NCI-H2107 treated with DMSO at 0.1 percent for 48 hours (cell line): ENCODE results near the gene PDCD2L.
A peak's percentile ranks its signal among the peaks of the same experiment; 100 is the strongest.
"Not testable (repeated sequence)": the region's sequence is repeated elsewhere in the genome, so short reads cannot be mapped to it uniquely, and the experiment has no call there.

Source experiments
- DNase-seq: peaks from one replicate; lab custom pipeline; 2025; ENCODE audit not compliant: unreplicated experiment; lab: John Stamatoyannopoulos, UW

The PDCD2L gene

DNA sequence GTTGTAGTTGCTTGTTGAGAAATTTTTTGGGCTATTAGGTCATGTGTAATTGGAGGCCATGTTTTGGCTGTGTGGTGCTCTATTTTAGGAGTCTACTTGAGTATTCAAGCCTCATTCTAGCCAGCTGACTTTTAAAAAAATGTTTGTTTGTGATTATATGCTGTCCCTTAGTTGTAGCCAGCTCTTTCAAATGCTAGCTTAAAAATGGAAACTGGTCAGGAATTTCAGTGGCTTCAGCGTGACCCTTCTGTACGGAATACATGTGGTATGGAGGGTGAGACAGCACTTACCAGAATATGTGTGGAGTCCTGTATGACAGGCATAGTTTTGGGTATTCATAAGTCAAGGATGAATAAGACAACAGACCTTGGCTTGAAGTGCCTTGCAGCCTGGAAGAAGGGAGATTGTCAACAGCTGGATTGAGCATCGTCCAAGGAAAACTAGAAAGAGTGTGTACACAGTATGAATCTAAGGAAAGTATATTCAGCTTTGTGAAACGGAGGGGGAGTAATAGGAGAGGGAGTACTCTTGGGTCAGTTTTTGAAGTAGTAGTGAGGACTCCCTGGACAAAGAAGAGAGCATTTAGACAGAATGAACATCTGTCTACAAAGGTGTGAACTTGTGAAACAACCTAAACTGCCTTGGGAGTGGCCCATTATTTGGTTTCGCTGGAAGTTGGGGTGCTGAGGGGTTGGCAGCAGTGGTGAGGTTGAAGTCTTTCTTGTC is 57.3 kb downstream of the PDCD2L start:
- no peak for DNase-seq

DNA sequence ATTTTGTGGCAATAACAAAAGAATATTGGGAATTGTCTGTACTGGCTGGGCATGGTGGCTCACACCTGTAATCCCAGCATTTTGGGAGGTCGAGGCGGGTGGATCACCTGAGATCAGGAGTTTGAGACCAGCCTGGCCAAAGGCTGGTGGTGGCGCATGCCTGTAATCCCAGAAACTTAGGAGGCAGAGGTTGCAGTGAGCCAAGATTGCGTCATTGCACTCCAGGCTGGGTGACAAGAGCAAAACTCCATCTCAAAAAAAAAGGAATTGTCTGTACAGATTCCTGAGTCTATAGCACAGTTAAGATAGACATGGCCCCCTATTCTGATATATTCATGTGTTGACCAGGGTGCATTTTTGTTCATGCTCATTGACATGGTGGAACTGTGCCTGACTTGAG is 60.6 kb downstream of the PDCD2L start:
- DNase-seq, result not testable (repeated sequence)

DNA sequence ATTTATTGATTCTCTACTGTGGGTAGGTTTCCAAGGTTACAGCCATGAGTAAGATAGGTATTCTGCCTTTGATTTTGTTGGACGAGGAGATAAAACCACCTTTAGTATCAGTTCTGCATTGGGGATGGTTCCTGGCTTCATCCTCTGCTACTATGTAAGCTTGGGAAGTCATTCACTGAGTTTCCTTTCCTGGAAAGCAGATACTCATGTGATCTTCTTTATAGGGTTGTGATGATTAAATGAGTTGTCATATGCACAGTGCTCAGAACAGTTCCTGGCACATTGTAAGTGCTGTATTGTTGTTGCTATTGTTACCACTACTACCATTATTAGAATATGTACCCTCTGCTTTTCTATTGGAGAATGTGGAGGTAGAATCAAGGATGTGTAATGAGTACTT is 64.2 kb downstream of the PDCD2L start:
- DNase-seq, result no peak

DNA sequence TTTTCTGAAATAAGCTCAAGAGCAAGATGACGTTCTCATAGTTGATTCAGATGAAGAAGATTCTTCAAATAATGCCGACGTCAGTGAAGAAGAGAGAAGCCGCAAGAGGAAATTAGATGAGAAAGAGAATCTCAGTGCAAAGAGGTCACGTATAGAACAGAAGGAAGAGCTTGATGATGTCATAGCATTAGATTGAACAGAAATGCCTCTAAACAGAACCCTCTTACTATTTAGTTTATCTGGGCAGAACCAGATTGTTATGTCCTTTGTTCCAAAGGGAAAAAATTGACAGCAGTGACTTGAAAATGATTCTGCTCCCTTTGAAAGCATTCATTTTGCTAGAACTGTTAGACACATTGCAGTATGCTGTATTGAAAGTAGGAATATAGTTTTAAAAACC is 64.8 kb downstream of the PDCD2L start:
- not testable (repeated sequence) for DNase-seq

DNA sequence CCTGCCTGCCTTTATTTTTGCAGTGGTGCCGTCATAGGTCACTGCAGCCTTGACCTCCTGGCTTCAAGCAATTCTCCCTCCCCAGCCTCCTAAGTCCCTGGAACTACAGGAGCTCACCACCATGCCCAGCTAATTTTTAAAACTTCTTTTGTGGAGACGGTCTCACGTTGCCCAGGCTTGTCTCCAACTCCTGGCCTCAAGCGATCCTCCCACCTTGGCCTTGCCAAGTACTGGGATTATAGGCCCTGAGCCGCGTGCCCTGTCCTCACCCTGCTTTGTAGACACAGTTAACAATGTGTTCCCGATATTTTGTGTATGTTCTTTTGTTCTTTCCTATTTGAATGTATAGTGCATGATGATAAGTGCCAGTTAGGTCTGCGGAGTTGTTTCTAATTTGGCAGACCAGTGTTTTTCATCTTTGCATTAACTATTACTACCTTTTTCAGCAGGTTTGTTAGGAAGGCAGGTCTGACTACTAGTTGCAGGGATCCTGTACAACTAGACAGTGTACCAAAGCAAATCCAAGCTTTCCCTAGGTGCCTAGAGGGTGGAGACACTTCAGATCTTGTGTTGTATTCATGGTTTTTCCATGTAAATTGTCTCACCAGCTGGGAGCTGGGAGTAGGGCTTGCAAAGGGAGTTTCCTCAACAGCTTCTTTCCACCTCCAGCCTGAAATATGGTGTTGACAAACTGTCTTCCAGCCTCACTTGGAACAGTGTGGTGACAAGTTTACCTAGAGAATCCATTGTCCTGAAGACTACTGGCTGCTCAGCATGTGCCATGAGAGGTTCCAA is 67.9 kb downstream of the PDCD2L start:
- no peak for DNase-seq

DNA sequence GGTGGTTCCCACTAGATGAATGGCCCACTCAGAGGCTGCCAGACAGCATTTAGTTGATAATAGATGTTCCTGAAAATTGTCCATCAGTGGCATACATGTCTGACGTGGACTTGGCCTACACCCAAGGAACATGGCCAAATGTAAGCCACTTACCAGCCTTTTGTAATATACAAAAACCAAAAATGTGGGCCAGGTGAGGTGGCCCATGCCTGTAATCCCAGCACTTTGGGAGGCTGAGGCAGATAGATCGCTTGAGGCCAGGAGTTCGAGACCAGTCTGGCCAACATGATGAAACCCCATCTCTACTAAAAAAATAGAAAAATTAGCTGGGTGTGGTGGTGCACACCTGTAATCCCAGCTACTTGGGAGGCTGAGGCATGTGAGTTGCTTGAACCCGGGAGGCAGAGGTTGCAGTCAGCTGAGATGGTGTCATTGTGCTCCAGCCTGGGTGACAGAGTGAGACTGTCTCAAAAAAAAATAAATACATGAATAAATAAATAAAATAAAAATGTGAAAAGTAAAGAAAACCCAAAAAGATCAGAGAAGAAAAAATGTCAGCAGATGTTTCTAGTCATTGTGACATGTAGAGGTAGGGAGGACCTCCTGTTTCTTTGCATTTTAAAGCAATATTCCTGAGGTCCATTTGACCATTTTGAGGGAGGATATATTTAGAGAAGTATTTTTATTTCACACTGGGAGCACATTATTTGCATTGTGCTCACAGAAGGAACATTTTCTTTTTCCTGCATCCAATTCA is 70.2 kb downstream of the PDCD2L start:
- DNase-seq, result peak; percentile 31

DNA sequence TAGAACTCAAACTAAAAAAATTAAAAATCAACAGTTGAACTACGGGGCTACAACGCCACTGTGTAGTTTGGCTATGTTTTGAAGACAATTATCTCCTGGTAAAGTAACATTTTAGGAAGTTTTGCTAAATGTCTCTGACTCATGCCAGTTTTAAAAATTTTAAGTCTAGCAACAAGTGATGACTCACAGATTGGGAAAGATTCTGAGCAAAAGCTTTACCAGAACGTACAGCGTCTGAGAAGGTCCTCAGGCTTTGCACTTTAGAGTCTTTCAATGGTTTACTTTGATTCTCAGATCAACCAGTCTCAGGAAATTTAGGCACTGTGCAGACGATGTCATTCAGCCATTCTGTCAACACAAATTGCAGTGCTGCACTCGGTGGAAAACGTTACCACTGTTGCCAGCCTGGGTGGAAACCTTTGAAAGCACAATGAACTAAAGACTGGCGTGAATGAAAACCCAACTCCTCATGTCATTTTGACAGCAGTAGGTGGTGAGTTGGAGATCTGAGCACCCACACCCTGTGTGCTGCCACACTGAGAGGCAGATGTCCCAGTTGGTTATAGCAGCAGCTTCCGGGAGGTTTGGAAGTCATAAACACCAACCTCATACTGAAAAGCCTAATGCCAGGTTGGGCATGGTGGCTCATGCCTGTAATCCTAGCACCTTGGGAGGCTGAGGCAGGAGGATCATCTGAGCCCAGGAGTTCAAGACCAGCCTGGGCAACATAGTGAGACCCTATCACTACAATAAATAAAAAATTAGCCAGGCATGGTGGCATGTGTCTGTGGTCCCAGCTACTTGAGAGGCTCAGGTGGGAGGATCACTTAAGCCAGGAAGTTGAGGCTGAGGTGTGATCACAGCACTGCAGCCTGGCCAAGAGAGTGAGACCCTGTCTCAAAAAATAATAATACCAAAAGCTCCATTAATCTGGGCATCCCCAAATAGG is 71.1 kb downstream of the PDCD2L start:
- no peak for DNase-seq
